Stimulated activated CD4-positive, alpha-beta T cell treated with anti-CD3 and anti-CD28 coated beads, TNF-alpha, amount 100 ng/mL, for 24 hours (primary cell): Measurements from ENCODE around the gene GORAB.

Source experiments
- DNase-seq, 3 experiments: peaks; one replicate each; pipeline ENCODE4 v3.0.0-alpha.2; 2020; ENCODE audit warnings: low read depth in 3 of 3

Gene GORAB

DNA sequence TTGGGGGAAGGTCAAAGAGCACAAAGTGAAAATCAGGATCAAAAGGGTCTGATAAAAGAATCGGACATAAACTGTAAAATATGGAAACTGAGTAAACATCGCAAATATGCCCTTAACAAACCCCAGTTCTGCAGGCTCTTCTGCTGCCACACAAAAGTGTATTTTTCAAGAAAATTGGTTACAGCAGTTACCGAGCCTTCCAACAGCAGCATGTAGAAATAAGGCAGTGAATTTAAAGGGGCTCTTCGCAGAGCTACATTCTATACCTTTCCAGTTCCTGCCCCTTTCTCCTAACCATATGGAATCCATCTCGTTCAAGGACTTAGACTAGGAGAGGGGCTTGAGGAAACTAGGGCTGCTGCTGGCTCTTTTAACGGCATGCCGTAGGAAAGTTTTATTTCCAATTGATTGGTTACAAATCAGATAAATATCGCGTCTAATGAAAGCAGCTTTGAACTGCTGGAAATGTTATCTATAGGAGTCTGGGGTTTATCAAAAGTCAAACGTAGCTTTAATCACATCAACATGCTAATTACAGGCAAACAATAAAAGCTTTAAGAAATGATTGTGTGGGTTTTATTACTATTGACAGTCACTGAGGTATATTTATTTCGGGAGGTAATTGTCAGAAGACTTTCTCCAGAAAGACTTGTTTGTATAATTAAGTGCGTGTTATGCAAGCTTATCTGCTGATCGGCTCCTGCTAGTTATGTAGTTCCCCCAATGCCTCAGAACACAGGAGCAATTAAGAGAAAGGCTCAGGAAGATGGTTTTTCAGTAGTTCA lies 59.1 kb downstream of the GORAB start:
- DNase-seq, result no peak

DNA sequence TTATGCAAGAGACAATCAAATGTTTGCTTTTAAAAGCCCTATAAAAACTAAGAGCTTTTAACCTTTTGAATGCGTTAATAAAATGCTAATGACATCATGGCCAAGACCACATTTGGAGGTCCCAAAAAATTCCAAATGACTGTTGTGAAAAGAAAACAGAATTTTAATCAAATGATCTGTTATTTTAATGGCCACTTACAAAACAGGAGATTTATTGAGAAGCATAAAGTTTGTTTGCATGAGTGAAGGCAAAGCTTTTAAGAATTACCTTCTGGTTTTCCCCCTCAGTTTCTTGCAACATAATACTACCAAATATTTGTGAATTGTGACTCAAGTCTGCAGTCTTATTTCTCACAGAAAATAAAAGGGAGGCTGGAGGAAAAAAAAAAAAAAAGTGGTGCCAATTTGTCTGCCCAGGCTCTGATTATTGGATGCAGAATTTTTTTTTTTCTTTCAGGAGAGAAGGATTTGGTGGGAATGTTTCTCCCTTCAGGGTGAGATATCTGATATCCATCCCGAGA lies 60.7 kb downstream of the GORAB start:
- no peak for DNase-seq

DNA sequence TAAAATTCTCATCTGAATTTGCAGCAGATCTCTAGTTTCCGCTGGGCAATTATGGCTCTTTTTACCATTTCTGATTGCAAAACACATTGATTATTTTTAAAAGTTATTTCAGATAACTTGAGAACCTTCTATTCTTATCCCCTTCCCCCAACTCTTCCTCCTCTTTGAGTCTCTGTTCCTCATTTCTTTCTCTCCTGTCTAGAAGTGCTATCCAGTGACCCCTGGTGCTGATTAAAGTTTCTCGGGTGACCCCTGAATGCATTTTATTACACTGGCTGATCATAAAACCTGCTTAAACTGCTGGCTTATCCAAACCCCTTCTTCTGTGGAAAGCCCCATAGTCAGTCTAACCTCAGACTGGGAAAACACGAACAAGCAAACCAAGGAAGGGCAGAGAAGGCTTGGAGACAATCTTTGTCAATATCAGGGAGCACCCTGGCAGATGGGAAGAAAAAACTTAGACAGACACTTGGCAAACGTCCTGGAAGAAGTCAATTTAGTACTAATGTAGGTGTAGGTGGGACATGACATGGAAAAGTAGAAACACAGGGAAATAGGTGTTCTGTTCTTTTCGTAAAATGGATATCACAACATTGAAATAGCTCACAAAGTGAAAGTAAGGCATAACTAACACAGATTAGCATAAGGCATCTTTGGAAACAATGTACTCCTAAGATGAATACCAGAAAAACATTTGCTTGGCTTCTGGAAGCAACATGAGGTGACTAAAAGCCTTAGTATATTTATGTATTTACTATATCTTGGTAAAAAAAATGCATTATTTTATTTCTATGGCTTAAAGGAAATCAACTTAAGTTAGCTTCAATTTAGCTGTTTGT lies 61.4 kb downstream of the GORAB start:
- no peak for DNase-seq

DNA sequence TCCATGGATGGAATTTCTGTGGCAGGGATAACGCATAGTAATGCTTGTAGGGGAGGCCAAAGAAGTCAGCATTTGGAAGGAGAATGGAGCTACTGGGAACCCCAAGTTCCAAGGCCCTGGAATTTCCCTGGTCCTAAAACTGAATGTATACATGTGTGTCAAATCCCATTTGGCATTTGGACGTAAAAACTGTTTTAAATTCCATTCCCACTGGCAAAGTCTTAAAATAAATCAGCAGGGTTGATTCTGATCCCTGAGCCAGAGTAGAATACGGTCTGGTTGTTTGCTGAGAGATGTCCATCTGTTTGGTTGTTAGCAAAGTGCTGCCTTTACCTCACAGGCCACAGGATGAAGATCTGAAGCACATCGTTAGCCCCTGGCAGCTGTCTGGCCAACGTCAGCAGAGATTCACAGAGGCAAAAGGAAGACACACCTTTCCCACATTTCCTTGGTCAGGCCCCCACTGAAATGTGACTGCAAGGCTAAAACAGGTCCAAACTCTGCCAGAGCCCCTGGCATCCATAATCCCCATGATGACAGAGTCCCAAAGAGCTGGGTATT lies 62.2 kb downstream of the GORAB start:
- DNase-seq, result no peak

DNA sequence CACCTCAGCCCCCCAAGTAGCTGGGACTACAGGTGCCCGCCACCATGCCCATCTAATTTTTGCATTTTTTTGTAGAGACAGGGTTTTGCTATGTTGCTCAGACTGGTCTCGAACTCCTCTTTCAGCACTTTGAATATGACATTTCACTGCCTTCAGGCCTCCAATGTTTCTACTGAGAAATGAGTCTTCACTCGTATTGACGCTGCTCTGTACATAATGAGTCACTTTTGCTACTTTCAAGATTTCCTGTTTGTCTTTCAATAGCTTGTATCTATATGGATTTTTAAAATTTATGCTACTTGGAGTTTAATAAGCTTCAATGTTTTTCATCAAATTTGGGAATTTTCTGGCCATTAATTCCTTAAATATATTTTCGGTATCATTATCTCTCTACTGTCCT lies 64.7 kb downstream of the GORAB start:
- no peak for DNase-seq

DNA sequence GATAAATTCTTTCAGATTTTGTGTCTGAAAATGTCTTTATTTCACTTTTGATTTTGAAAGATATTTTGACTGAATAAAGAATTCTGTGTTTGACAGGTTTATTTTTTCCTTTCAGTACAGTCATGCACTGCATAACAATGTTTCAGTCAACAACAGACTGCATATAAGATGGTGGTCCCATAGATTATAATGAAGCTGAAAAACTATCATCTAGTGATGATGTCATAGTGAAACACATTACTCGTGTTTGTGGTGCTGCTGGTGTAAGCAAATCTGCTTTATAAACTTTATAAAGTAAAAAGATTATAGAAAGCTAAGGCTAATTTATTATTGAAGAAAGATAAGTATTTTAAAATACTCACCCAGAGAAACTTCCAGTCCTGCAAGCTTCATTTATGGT lies 66.7 kb downstream of the GORAB start:
- no peak for DNase-seq

DNA sequence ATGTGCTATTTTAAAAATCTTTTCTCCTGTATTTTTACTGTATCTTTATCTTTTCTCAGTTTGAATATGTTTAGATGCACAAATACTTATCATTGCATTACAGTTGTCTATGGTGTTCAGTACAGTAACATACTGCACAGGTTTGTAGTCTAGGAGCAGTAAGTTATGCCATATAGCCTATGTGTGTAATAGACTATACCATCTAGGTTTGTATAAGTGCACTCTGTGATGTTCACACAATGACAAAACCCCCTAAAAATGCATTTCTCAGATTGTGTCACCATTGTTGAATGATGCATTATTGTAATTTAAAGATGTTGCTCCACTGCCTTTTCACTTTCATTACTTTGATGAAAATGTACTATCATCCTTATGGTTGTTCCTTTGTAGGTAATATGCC lies 67.1 kb downstream of the GORAB start:
- no peak for DNase-seq

DNA sequence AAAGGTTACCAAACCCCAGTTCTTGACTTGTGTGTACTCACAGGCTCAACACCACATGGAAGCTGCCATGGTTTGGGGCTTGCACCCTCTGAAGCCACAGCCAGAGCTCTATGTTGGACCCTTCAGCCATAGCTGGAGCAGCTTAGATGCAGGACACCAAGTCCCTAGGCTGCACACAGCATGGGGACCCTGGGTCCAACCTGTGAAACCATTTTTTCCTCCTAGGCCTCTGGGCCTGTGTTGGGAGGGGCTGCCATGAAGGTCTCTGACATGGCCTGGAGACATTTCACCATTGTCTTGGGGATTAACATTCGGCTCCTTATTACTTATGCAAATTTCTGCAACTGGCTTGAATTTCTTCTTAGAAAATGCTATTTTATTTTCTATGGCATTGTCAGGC lies 69.9 kb downstream of the GORAB start:
- no peak for DNase-seq
